ENCODE results near the gene BZW2. TPM values are rescaled to one million over a fixed set of nuclear protein-coding genes. Genes with fewer than 3 reads are reported as not detected.

The BZW2 gene
- total and polyA plus RNA-seq, 2 experiments from 2014 or later: 54.1 to 60.9 TPM

- Histone ChIP-seq H2AFZ (peak overlapping the region; percentile 95), H3K4me1 (ENCODE audit: insufficient read depth) (peaks cover 30% of the 10 kb centered on the region), H3K79me2 (ENCODE audit: insufficient read depth) (peaks cover 85% of the 10 kb centered on the region), H3F3A (ENCODE audit: insufficient read depth) (peaks cover 12% of the 10 kb centered on the region), H3K9me2 (ENCODE audit: insufficient read depth) (no peaks in the 10 kb centered on the region), H3K27ac (peak overlapping the region; percentile 89), H3K27me3 (replicated peaks; ENCODE audit: insufficient read depth) (no peaks in the 10 kb centered on the region), H4K20me1 (ENCODE audit: insufficient read depth) (no peaks in the 10 kb centered on the region), H3K9me3 (ENCODE audit: low read depth) (no peaks in the 10 kb centered on the region), H3K4me2 (ENCODE audit: unreplicated experiment) (peak overlapping the region; percentile 90), H3K4me3 (peak overlapping the region; percentile 96), H3K36me3 (ENCODE audit: low read depth) (no peaks in the 10 kb centered on the region), H3K9ac (peak overlapping the region; percentile 90)
- TF ChIP-seq EZH2phosphoT487 (IDR thresholded peaks at IDR 0.05; ENCODE audit: insufficient read depth, low read depth) (no peak), EZH2 (IDR thresholded peaks at IDR 0.05; ENCODE audit: insufficient read depth, poor library complexity, severe bottlenecking) (no peak)
- in situ Hi-C loops (cut with MboI): no loop called here
- DNase-seq: peak; percentile 56
- 0% methylated on average over 15 to 29 of the region's 29 CpGs for WGBS, 2 experiments (ENCODE audit: low coverage in 1 of 2, low lambda C conversion rate in 2 of 2, missing lambda C conversion rate in 2 of 2)
Measured at GRCh38 chr7:16646472-16647072, 591 bp downstream of the BZW2 start.

GRCh38 chr7:16647435-16647960, 1.5 kb downstream of the BZW2 start:
- no peak for TF ChIP-seq EZH2phosphoT487 (IDR thresholded peaks at IDR 0.05; ENCODE audit: insufficient read depth, low read depth)
- no peak for TF ChIP-seq EZH2 (IDR thresholded peaks at IDR 0.05; ENCODE audit: insufficient read depth, poor library complexity, severe bottlenecking)
- Histone ChIP-seq H4K20me1 (ENCODE audit: insufficient read depth) (no peaks in the 10 kb centered on the region), H3K4me2 (ENCODE audit: unreplicated experiment) (peak overlapping the region; percentile 90), H2AFZ (no peak overlapping the region), H3K9me3 (ENCODE audit: low read depth) (no peaks in the 10 kb centered on the region), H3K4me3 (peak overlapping the region; percentile 96), H3K79me2 (ENCODE audit: insufficient read depth) (peaks cover 85% of the 10 kb centered on the region), H3K9me2 (ENCODE audit: insufficient read depth) (no peaks in the 10 kb centered on the region), H3K4me1 (ENCODE audit: insufficient read depth) (peaks cover 30% of the 10 kb centered on the region), H3K27ac (no peak overlapping the region; the same call in 1 of the 2 replicates), H3K36me3 (ENCODE audit: low read depth) (no peaks in the 10 kb centered on the region), H3F3A (ENCODE audit: insufficient read depth) (peaks cover 12% of the 10 kb centered on the region), H3K9ac (peak overlapping the region; percentile 90), H3K27me3 (replicated peaks; ENCODE audit: insufficient read depth) (no peaks in the 10 kb centered on the region)
- in situ Hi-C loops (cut with MboI): no loop called here
- WGBS, 2 experiments (ENCODE audit: low coverage in 1 of 2, low lambda C conversion rate in 2 of 2, missing lambda C conversion rate in 2 of 2): 49 to 52% methylated on average over 2 of the region's 2 CpGs
- DNase-seq: peak; percentile 42

GRCh38 chr7:16648551-16648950, 2.6 kb downstream of the BZW2 start:
- H3K9me3 ChIP-seq (ENCODE audit: low read depth): no peaks in the 10 kb centered on the region
- no peak overlapping the region for H3K4me3 ChIP-seq
- peaks cover 12% of the 10 kb centered on the region for H3F3A ChIP-seq (ENCODE audit: insufficient read depth)
- in situ Hi-C loops (cut with MboI): no loop called here
- H4K20me1 ChIP-seq (ENCODE audit: insufficient read depth): no peaks in the 10 kb centered on the region
- peaks cover 85% of the 10 kb centered on the region for H3K79me2 ChIP-seq (ENCODE audit: insufficient read depth)
- 55 to 71% methylated on average over 1 of the region's 1 CpG for WGBS, 2 experiments (ENCODE audit: low coverage in 1 of 2, low lambda C conversion rate in 2 of 2, missing lambda C conversion rate in 2 of 2)
- H3K9me2 ChIP-seq (ENCODE audit: insufficient read depth): no peaks in the 10 kb centered on the region
- H3K4me2 ChIP-seq (ENCODE audit: unreplicated experiment): no peak overlapping the region
- peaks cover 30% of the 10 kb centered on the region for H3K4me1 ChIP-seq (ENCODE audit: insufficient read depth)
- no peak overlapping the region for H3K9ac ChIP-seq
- no peak overlapping the region for H3K27ac ChIP-seq
- no peak for DNase-seq
- TF ChIP-seq EZH2phosphoT487 (IDR thresholded peaks at IDR 0.05; ENCODE audit: insufficient read depth, low read depth): no peak
- no peak for TF ChIP-seq EZH2 (IDR thresholded peaks at IDR 0.05; ENCODE audit: insufficient read depth, poor library complexity, severe bottlenecking)
- H2AFZ ChIP-seq: no peak overlapping the region
- no peaks in the 10 kb centered on the region for H3K36me3 ChIP-seq (ENCODE audit: low read depth)
- H3K27me3 ChIP-seq (replicated peaks; ENCODE audit: insufficient read depth): no peaks in the 10 kb centered on the region

GRCh38 chr7:16649196-16649595, 3.2 kb downstream of the BZW2 start:
- no peak for TF ChIP-seq EZH2phosphoT487 (IDR thresholded peaks at IDR 0.05; ENCODE audit: insufficient read depth, low read depth)
- no peak for TF ChIP-seq EZH2 (IDR thresholded peaks at IDR 0.05; ENCODE audit: insufficient read depth, poor library complexity, severe bottlenecking)
- no peak overlapping the region for H3K27ac ChIP-seq
- H3K9ac ChIP-seq: no peak overlapping the region
- H4K20me1 ChIP-seq (ENCODE audit: insufficient read depth): no peaks in the 10 kb centered on the region
- H2AFZ ChIP-seq: no peak overlapping the region
- no peaks in the 10 kb centered on the region for H3K36me3 ChIP-seq (ENCODE audit: low read depth)
- DNase-seq: peak; percentile 29
- H3K9me3 ChIP-seq (ENCODE audit: low read depth): no peaks in the 10 kb centered on the region
- in situ Hi-C loops (cut with MboI): no loop called here
- no peak overlapping the region for H3K4me3 ChIP-seq
- H3K79me2 ChIP-seq (ENCODE audit: insufficient read depth): peaks cover 85% of the 10 kb centered on the region
- H3K4me1 ChIP-seq (ENCODE audit: insufficient read depth): peaks cover 24% of the 10 kb centered on the region
- no peaks in the 10 kb centered on the region for H3K27me3 ChIP-seq (replicated peaks; ENCODE audit: insufficient read depth)
- WGBS, 2 experiments (ENCODE audit: low coverage in 1 of 2, low lambda C conversion rate in 2 of 2, missing lambda C conversion rate in 2 of 2): 85 to 100% methylated on average over 1 of the region's 1 CpG
- H3K4me2 ChIP-seq (ENCODE audit: unreplicated experiment): no peak overlapping the region
- no peaks in the 10 kb centered on the region for H3K9me2 ChIP-seq (ENCODE audit: insufficient read depth)
- peaks cover 12% of the 10 kb centered on the region for H3F3A ChIP-seq (ENCODE audit: insufficient read depth)
